ENCODE data around the gene KCNAB1.

Gene KCNAB1

GRCh38 chr3:156349111-156349510 lies 228.7 kb downstream of the KCNAB1 start:
- H3K27me3 Mint-ChIP-seq = no peaks in the 10 kb centered on the region
- no peak overlapping the region for H3K4me3 Mint-ChIP-seq
- ATAC-seq (no peak), DNase-seq (no peak)
- H3K36me3 Mint-ChIP-seq (ENCODE audit: low read depth) = no peaks in the 10 kb centered on the region
- no peaks in the 10 kb centered on the region for H3K4me1 Mint-ChIP-seq
- no peaks in the 10 kb centered on the region for H3K9me3 Mint-ChIP-seq
- no peak overlapping the region for H3K27ac Mint-ChIP-seq

GRCh38 chr3:156349978-156350377 lies 229.6 kb downstream of the KCNAB1 start:
- Mint-ChIP-seq H3K27me3 (no peaks in the 10 kb centered on the region), H3K4me1 (no peaks in the 10 kb centered on the region), H3K36me3 (ENCODE audit: low read depth) (no peaks in the 10 kb centered on the region), H3K4me3 (no peak overlapping the region), H3K9me3 (no peaks in the 10 kb centered on the region), H3K27ac (no peak overlapping the region)
- ATAC-seq = no peak
- no peak for DNase-seq

- Mint-ChIP-seq H3K27me3 (no peaks in the 10 kb centered on the region), H3K27ac (no peak overlapping the region), H3K4me3 (no peak overlapping the region), H3K9me3 (no peaks in the 10 kb centered on the region), H3K36me3 (ENCODE audit: low read depth) (no peaks in the 10 kb centered on the region), H3K4me1 (no peaks in the 10 kb centered on the region)
- ATAC-seq (no peak), DNase-seq (no peak)
Observed at GRCh38 chr3:156350781-156351180, 230.4 kb downstream of the KCNAB1 start.

GRCh38 chr3:156351783-156352182 lies 231.4 kb downstream of the KCNAB1 start:
- H3K4me3 Mint-ChIP-seq = no peak overlapping the region
- H3K9me3 Mint-ChIP-seq = no peaks in the 10 kb centered on the region
- peaks cover 3% of the 10 kb centered on the region for H3K27me3 Mint-ChIP-seq
- DNase-seq = no peak
- H3K4me1 Mint-ChIP-seq = no peaks in the 10 kb centered on the region
- H3K27ac Mint-ChIP-seq = no peak overlapping the region
- no peak for ATAC-seq
- H3K36me3 Mint-ChIP-seq (ENCODE audit: low read depth) = no peaks in the 10 kb centered on the region

GRCh38 chr3:156352728-156353127 lies 232.3 kb downstream of the KCNAB1 start:
- Mint-ChIP-seq H3K4me3 (no peak overlapping the region), H3K36me3 (ENCODE audit: low read depth) (no peaks in the 10 kb centered on the region), H3K4me1 (no peaks in the 10 kb centered on the region), H3K9me3 (no peaks in the 10 kb centered on the region), H3K27me3 (peaks cover 3% of the 10 kb centered on the region), H3K27ac (no peak overlapping the region)
- DNase-seq = no peak
- ATAC-seq = no peak

- Mint-ChIP-seq H3K4me3 (no peak overlapping the region), H3K9me3 (no peaks in the 10 kb centered on the region), H3K4me1 (no peaks in the 10 kb centered on the region), H3K36me3 (ENCODE audit: low read depth) (no peaks in the 10 kb centered on the region), H3K27me3 (peaks cover 3% of the 10 kb centered on the region), H3K27ac (no peak overlapping the region)
- ATAC-seq (no peak), DNase-seq (no peak)
Observed at GRCh38 chr3:156353563-156353962, 233.2 kb downstream of the KCNAB1 start.

GRCh38 chr3:156356537-156357363 lies 236.4 kb downstream of the KCNAB1 start:
- no peaks in the 10 kb centered on the region for H3K9me3 Mint-ChIP-seq
- no peak overlapping the region for H3K27ac Mint-ChIP-seq
- no peaks in the 10 kb centered on the region for H3K4me1 Mint-ChIP-seq
- ATAC-seq (no peak), DNase-seq (no peak)
- H3K27me3 Mint-ChIP-seq = peaks cover 14% of the 10 kb centered on the region
- no peak overlapping the region for H3K4me3 Mint-ChIP-seq
- H3K36me3 Mint-ChIP-seq (ENCODE audit: low read depth) = no peaks in the 10 kb centered on the region

- Mint-ChIP-seq H3K27me3 (peaks cover 14% of the 10 kb centered on the region), H3K9me3 (no peaks in the 10 kb centered on the region), H3K4me3 (no peak overlapping the region), H3K36me3 (ENCODE audit: low read depth) (no peaks in the 10 kb centered on the region), H3K27ac (no peak overlapping the region), H3K4me1 (no peaks in the 10 kb centered on the region)
- ATAC-seq (no peak), DNase-seq (no peak)
Observed at GRCh38 chr3:156358232-156358631, 237.9 kb downstream of the KCNAB1 start.

- no peak overlapping the region for H3K27ac Mint-ChIP-seq
- peaks cover 14% of the 10 kb centered on the region for H3K27me3 Mint-ChIP-seq
- H3K4me1 Mint-ChIP-seq = no peaks in the 10 kb centered on the region
- ATAC-seq (no peak), DNase-seq (no peak)
- no peak overlapping the region for H3K4me3 Mint-ChIP-seq
- H3K9me3 Mint-ChIP-seq = no peaks in the 10 kb centered on the region
- H3K36me3 Mint-ChIP-seq (ENCODE audit: low read depth) = no peaks in the 10 kb centered on the region
Observed at GRCh38 chr3:156359368-156359767, 239.0 kb downstream of the KCNAB1 start.

GRCh38 chr3:156360083-156360482 lies 239.7 kb downstream of the KCNAB1 start:
- H3K36me3 Mint-ChIP-seq (ENCODE audit: low read depth) = no peaks in the 10 kb centered on the region
- H3K4me1 Mint-ChIP-seq = no peaks in the 10 kb centered on the region
- no peak overlapping the region for H3K4me3 Mint-ChIP-seq
- H3K27ac Mint-ChIP-seq = no peak overlapping the region
- H3K9me3 Mint-ChIP-seq = no peaks in the 10 kb centered on the region
- peaks cover 14% of the 10 kb centered on the region for H3K27me3 Mint-ChIP-seq
- ATAC-seq (no peak), DNase-seq (no peak)

GRCh38 chr3:156360963-156361362 lies 240.6 kb downstream of the KCNAB1 start:
- Mint-ChIP-seq H3K4me3 (no peak overlapping the region), H3K4me1 (no peaks in the 10 kb centered on the region), H3K9me3 (no peaks in the 10 kb centered on the region), H3K27ac (peak overlapping the region; percentile 12), H3K36me3 (ENCODE audit: low read depth) (no peaks in the 10 kb centered on the region), H3K27me3 (peaks cover 12% of the 10 kb centered on the region)
- ATAC-seq (no peak), DNase-seq (no peak)

GRCh38 chr3:156366559-156366958 lies 246.2 kb downstream of the KCNAB1 start:
- H3K9me3 Mint-ChIP-seq = no peaks in the 10 kb centered on the region
- H3K4me1 Mint-ChIP-seq = no peaks in the 10 kb centered on the region
- no peak for ATAC-seq
- peaks cover 3% of the 10 kb centered on the region for H3K27me3 Mint-ChIP-seq
- no peak for DNase-seq
- H3K27ac Mint-ChIP-seq = no peak overlapping the region
- no peaks in the 10 kb centered on the region for H3K36me3 Mint-ChIP-seq (ENCODE audit: low read depth)
- no peak overlapping the region for H3K4me3 Mint-ChIP-seq

- ATAC-seq = no peak
- Mint-ChIP-seq H3K4me1 (no peaks in the 10 kb centered on the region), H3K36me3 (ENCODE audit: low read depth) (no peaks in the 10 kb centered on the region), H3K27me3 (peaks cover 3% of the 10 kb centered on the region), H3K27ac (no peak overlapping the region), H3K4me3 (no peak overlapping the region), H3K9me3 (no peaks in the 10 kb centered on the region)
- DNase-seq = no peak
Observed at GRCh38 chr3:156368189-156368588, 247.8 kb downstream of the KCNAB1 start.

GRCh38 chr3:156371701-156372100 lies 251.3 kb downstream of the KCNAB1 start:
- no peak for DNase-seq
- Mint-ChIP-seq H3K4me1 (no peaks in the 10 kb centered on the region), H3K36me3 (ENCODE audit: low read depth) (no peaks in the 10 kb centered on the region), H3K27me3 (peaks cover 6% of the 10 kb centered on the region), H3K27ac (no peak overlapping the region), H3K9me3 (no peaks in the 10 kb centered on the region), H3K4me3 (no peak overlapping the region)
- ATAC-seq = no peak

- Mint-ChIP-seq H3K4me1 (no peaks in the 10 kb centered on the region), H3K4me3 (no peak overlapping the region), H3K9me3 (no peaks in the 10 kb centered on the region), H3K27me3 (peaks cover 7% of the 10 kb centered on the region), H3K27ac (no peak overlapping the region), H3K36me3 (ENCODE audit: low read depth) (no peaks in the 10 kb centered on the region)
- DNase-seq = no peak
- no peak for ATAC-seq
Observed at GRCh38 chr3:156373095-156373494, 252.7 kb downstream of the KCNAB1 start.

- Mint-ChIP-seq H3K9me3 (no peaks in the 10 kb centered on the region), H3K4me1 (no peaks in the 10 kb centered on the region), H3K27me3 (peaks cover 7% of the 10 kb centered on the region), H3K4me3 (no peak overlapping the region), H3K36me3 (ENCODE audit: low read depth) (no peaks in the 10 kb centered on the region), H3K27ac (no peak overlapping the region)
- ATAC-seq (no peak), DNase-seq (no peak)
Observed at GRCh38 chr3:156373654-156374053, 253.3 kb downstream of the KCNAB1 start.

Measured in activated naive CD8-positive, alpha-beta T cell treated with anti-CD3 and anti-CD28 coated beads, Interleukin-2, amount 50 U/mL, for 24 hours (primary cell).